ENCODE measurements around the gene RIMKLB. TPM values are rescaled to one million over a fixed set of nuclear protein-coding genes. Genes with fewer than 3 reads are reported as not detected.

The RIMKLB gene
- polyA plus RNA-seq, 3 donors = 1.0 to 6.6 (median 1.2) TPM

- Histone ChIP-seq H3K9ac (ENCODE audit: insufficient read depth, low read length, poor library complexity, severe bottlenecking) (no peak overlapping the region), H3K27me3 (ENCODE audit: control insufficient read depth in 2 of 2, insufficient read depth in 2 of 2, low read length in 2 of 2) (no peaks in the 10 kb centered on the region), H3K79me2 (ENCODE audit: insufficient read depth, low read length) (no peaks in the 10 kb centered on the region), H3K27ac (ENCODE audit: low read depth in 1 of 2, low read length in 2 of 2) (peak overlapping the region; percentile 30 to 64), H2AFZ (ENCODE audit: insufficient read depth, low read depth, low read length, poor library complexity, severe bottlenecking) (peak overlapping the region; percentile 18), H3K4me3 (replicated peaks in 1 of 3; ENCODE audit: low read depth in 2 of 3, low read length in 3 of 3) (no peak overlapping the region), H3K9me3 (replicated peaks in 1 of 2; ENCODE audit: control insufficient read depth in 1 of 2, insufficient read depth in 1 of 2, low read length in 2 of 2) (peaks cover 0 to 7% of the 10 kb centered on the region in 2 donors), H3K4me2 (replicated peaks; ENCODE audit: extremely low read depth, low read length, poor library complexity, severe bottlenecking) (peak overlapping the region; percentile 12), H3K4me1 (ENCODE audit: control insufficient read depth in 1 of 2, insufficient read depth in 2 of 2, low read length in 2 of 2) (peaks cover 9 to 14% of the 10 kb centered on the region in 2 donors), H4K20me1 (ENCODE audit: insufficient read depth, low read length) (no peaks in the 10 kb centered on the region), H3K36me3 (replicated peaks in 1 of 2; ENCODE audit: control insufficient read depth in 1 of 2, insufficient read depth in 2 of 2, low read length in 2 of 2) (no peaks in the 10 kb centered on the region)
- Mint-ChIP-seq H3K4me1 (peaks cover 25% of the 10 kb centered on the region), H3K27me3 (ENCODE audit: low read depth in 3 of 3) (peaks cover 0 to 1% (median 1%) of the 10 kb centered on the region in 3 donors), H3K36me3 (peaks cover 0 to 5% of the 10 kb centered on the region in 2 donors), H3K9me3 (peaks cover 3 to 17% (median 13%) of the 10 kb centered on the region in 7 donors), H3K4me3 (peak overlapping the region in 1 of 2 donors; percentile 72), H3K27ac (peak overlapping the region; percentile 80 to 95 (median 91))
- TF ChIP-seq CTCF (IDR thresholded peaks at IDR 0.05) = no peak
- intact Hi-C loops (cut with micrococcal nuclease) = no loop called here
- DNase-seq = peak in 2 of 3 donors; percentile 27 to 60
- no CpG with 5 or more reads among the region's 3 CpGs for WGBS (ENCODE audit: insufficient coverage)
Measured at GRCh38 chr12:8675591-8676036, 22.2 kb upstream of the RIMKLB start.

GRCh38 chr12:8676651-8677050 lies 21.1 kb upstream of the RIMKLB start:
- Histone ChIP-seq H3K9ac (ENCODE audit: insufficient read depth, low read length, poor library complexity, severe bottlenecking) (no peak overlapping the region), H3K27ac (ENCODE audit: low read depth in 1 of 2, low read length in 2 of 2) (no peak overlapping the region), H2AFZ (ENCODE audit: insufficient read depth, low read depth, low read length, poor library complexity, severe bottlenecking) (no peak overlapping the region), H3K27me3 (ENCODE audit: control insufficient read depth in 2 of 2, insufficient read depth in 2 of 2, low read length in 2 of 2) (no peaks in the 10 kb centered on the region), H3K4me2 (replicated peaks; ENCODE audit: extremely low read depth, low read length, poor library complexity, severe bottlenecking) (no peak overlapping the region), H3K79me2 (ENCODE audit: insufficient read depth, low read length) (no peaks in the 10 kb centered on the region), H3K9me3 (replicated peaks in 1 of 2; ENCODE audit: control insufficient read depth in 1 of 2, insufficient read depth in 1 of 2, low read length in 2 of 2) (peaks cover 0 to 4% of the 10 kb centered on the region in 2 donors), H3K4me3 (replicated peaks in 1 of 3; ENCODE audit: low read depth in 2 of 3, low read length in 3 of 3) (no peak overlapping the region), H3K4me1 (ENCODE audit: control insufficient read depth in 1 of 2, insufficient read depth in 2 of 2, low read length in 2 of 2) (peaks cover 9 to 14% of the 10 kb centered on the region in 2 donors), H3K36me3 (replicated peaks in 1 of 2; ENCODE audit: control insufficient read depth in 1 of 2, insufficient read depth in 2 of 2, low read length in 2 of 2) (no peaks in the 10 kb centered on the region), H4K20me1 (ENCODE audit: insufficient read depth, low read length) (no peaks in the 10 kb centered on the region)
- 97% methylated on average over 3 of the region's 4 CpGs for WGBS (ENCODE audit: insufficient coverage)
- Mint-ChIP-seq H3K4me3 (no peak overlapping the region), H3K27ac (peak overlapping the region in 2 of 7 donors; percentile 31 to 93), H3K27me3 (ENCODE audit: low read depth in 3 of 3) (peaks cover 0 to 1% (median 0%) of the 10 kb centered on the region in 3 donors), H3K9me3 (peaks cover 3 to 14% (median 11%) of the 10 kb centered on the region in 7 donors), H3K4me1 (peaks cover 21% of the 10 kb centered on the region), H3K36me3 (peaks cover 0 to 5% of the 10 kb centered on the region in 2 donors)
- intact Hi-C loops (cut with micrococcal nuclease) = no loop called here
- TF ChIP-seq CTCF (IDR thresholded peaks at IDR 0.05) = no peak
- DNase-seq = no peak

Data from CD14-positive monocyte (primary cell).